NCI-H2171 treated with DMSO at 0.1 percent for 48 hours (cell line): ENCODE measurements around the gene DPYD.

Experiments used
- DNase-seq: peaks from one replicate; lab custom pipeline; 2025; lab: John Stamatoyannopoulos, UW

DPYD gene

DNA sequence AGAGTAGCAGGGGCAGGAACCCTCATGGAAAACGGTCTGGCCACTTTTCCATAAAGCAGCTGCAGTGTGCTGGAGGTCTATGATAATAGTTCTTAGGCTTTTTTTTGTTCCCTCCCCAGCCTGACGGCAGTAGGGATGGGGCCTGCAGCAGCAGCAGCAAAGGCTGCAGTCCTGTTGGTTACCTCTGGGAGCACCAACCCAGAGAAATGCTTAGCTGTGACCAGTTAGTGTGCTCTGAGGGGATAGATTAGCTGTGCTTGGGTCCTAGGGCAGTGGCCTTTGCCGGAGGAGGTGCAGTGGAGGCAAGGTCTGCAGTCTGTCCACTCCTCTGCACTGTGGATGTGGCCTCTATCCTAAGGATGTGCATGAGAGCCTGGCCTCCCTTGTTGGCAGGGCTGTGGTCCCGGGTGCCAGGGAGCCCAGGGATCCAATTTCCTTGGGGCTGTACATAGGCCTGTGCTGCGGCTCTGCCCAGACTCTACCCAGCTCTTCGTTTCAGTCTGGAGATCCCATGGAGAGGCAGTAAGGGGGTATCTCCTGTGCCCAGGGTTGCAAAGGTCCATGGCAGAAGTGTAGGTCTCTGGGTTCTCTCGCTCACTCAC lies 876.6 kb downstream of the DPYD start:
- DNase-seq, result no peak

- DNase-seq, result no peak
Observed at GRCh38 chr1:97042551-97042950, 878.3 kb downstream of the DPYD start.

GRCh38 chr1:97041026-97041425 lies 879.8 kb downstream of the DPYD start:
- no peak for DNase-seq

GRCh38 chr1:97038410-97038809 lies 882.4 kb downstream of the DPYD start:
- DNase-seq, result no peak

- DNase-seq, result no peak
Observed at GRCh38 chr1:97034651-97035050, 886.2 kb downstream of the DPYD start.

- no peak for DNase-seq
Observed at GRCh38 chr1:97033949-97034348, 886.9 kb downstream of the DPYD start.
